Karpas-422 (cell line): ENCODE results near the gene YDJC. TPM values are rescaled to one million over a fixed set of nuclear protein-coding genes. Genes with fewer than 3 reads are reported as not detected.
"Not testable (repeated sequence)": the region's sequence is repeated elsewhere in the genome, so short reads cannot be mapped to it uniquely, and the experiment has no call there.

Experiments
- DNase-seq: peaks from one replicate; pipeline ENCODE4 v3.0.0-alpha.2; 2015
- H2AFZ ChIP-seq: fragments of 200-600 bp; sonication (generic); 2 replicates; pipeline ENCODE4 v1.6.1; 2014; ENCODE audit warnings: antibody characterized with exemption, low read length, mixed read lengths
- H3K27ac ChIP-seq: fragments of 200-600 bp; sonication (generic); 2 replicates; pipeline ENCODE4 v1.5.1; 2014; ENCODE audit warnings: mild to moderate bottlenecking, low read length, moderate library complexity
- H3K27me3 ChIP-seq: fragments of 200-600 bp; sonication (generic); 2 replicates; pipeline ENCODE4 v1.6.1; 2014; ENCODE audit warnings: low read length, mixed read lengths
- H3K36me3 ChIP-seq: fragments of 200-600 bp; sonication (generic); 2 replicates; pipeline ENCODE4 v1.6.1; 2014; ENCODE audit warnings: low read length, mixed read lengths; ENCODE audit not compliant: insufficient read depth
- H3K4me1 ChIP-seq: fragments of 200-600 bp; sonication (generic); 2 replicates; pipeline ENCODE4 v1.6.1; 2014; ENCODE audit warnings: mild to moderate bottlenecking, low read length, mixed read lengths
- H3K4me2 ChIP-seq: fragments of 200-600 bp; sonication (generic); 2 replicates; pipeline ENCODE4 v1.6.1; 2014; ENCODE audit warnings: low read length, low read depth, mild to moderate bottlenecking; ENCODE audit not compliant: poor library complexity, severe bottlenecking
- H3K4me3 ChIP-seq: fragments of 200-600 bp; sonication (generic); 2 replicates; pipeline ENCODE4 v1.5.1; 2014; ENCODE audit warnings: mild to moderate bottlenecking, antibody characterized with exemption, low read length, mixed read lengths
- H3K79me2 ChIP-seq: fragments of 200-600 bp; sonication (generic); 2 replicates; pipeline ENCODE4 v1.6.1; 2014; ENCODE audit warnings: mild to moderate bottlenecking, low read length, mixed read lengths
- H3K9ac ChIP-seq: fragments of 200-600 bp; sonication (generic); 2 replicates; pipeline ENCODE4 v1.6.0; 2014; ENCODE audit warnings: low read length
- H3K9me2 ChIP-seq: fragments of 200-600 bp; sonication (generic), shearing (Covaris generic); replicated peaks from 2 replicates; pipeline ENCODE4 v1.6.0; 2014; ENCODE audit warnings: mild to moderate bottlenecking, low read length, moderate library complexity; ENCODE audit not compliant: insufficient read depth
- H3K9me3 ChIP-seq: fragments of 300-700, 200-600 bp; sonication (generic); 2 replicates; pipeline ENCODE4 v1.6.1; 2014; ENCODE audit warnings: low read length, mixed read lengths
- H4K20me1 ChIP-seq: fragments of 200-600 bp; sonication (generic); 2 replicates; pipeline ENCODE4 v1.6.1; 2014; ENCODE audit warnings: mild to moderate bottlenecking, antibody characterized with exemption, low read length, low read depth; ENCODE audit not compliant: insufficient read depth
- total RNA-seq: library from RNA; depleted of rRNA; stranded (reverse); fragments of >200 nt; shearing (Covaris generic); gene quantifications from 2 replicates; pipeline ENCODE4 v1.2.3, GENCODE V29; 2014; ENCODE audit warnings: low replicate concordance

Gene YDJC
- total RNA-seq, 1 experiment from 2014 or later, result 59.1 TPM

GRCh38 chr22:21611210-21611977 lies 18.4 kb downstream of the YDJC start:
- H3K36me3 ChIP-seq, result peaks cover 16% of the 10 kb centered on the region; the same call in 1 of the 2 replicates
- no peaks in the 10 kb centered on the region for H3K9me3 ChIP-seq
- peaks cover 14% of the 10 kb centered on the region; the same call in 1 of the 2 replicates for H4K20me1 ChIP-seq
- H2AFZ ChIP-seq, result no peak overlapping the region
- no peak overlapping the region for H3K4me3 ChIP-seq
- H3K79me2 ChIP-seq, result peaks cover 85% of the 10 kb centered on the region
- no peaks in the 10 kb centered on the region for H3K9me2 ChIP-seq
- DNase-seq, result no peak
- H3K27ac ChIP-seq, result no peak overlapping the region
- H3K9ac ChIP-seq, result no peak overlapping the region
- no peaks in the 10 kb centered on the region for H3K27me3 ChIP-seq
- H3K4me2 ChIP-seq, result no peak overlapping the region
- H3K4me1 ChIP-seq, result peaks cover 13% of the 10 kb centered on the region

- peaks cover 18% of the 10 kb centered on the region; the same call in 1 of the 2 replicates for H4K20me1 ChIP-seq
- H3K79me2 ChIP-seq, result peaks cover 90% of the 10 kb centered on the region
- H3K36me3 ChIP-seq, result peaks cover 16% of the 10 kb centered on the region; the same call in 1 of the 2 replicates
Observed at GRCh38 chr22:21609556-21610157, 20.2 kb downstream of the YDJC start.

GRCh38 chr22:21606775-21607174 lies 23.0 kb downstream of the YDJC start:
- no peak overlapping the region for H3K4me3 ChIP-seq
- H3K4me1 ChIP-seq, result peaks cover 16% of the 10 kb centered on the region
- no peaks in the 10 kb centered on the region for H3K9me2 ChIP-seq
- no peak overlapping the region for H3K4me2 ChIP-seq
- no peaks in the 10 kb centered on the region for H3K27me3 ChIP-seq
- peaks cover 21% of the 10 kb centered on the region for H4K20me1 ChIP-seq
- peaks cover 2% of the 10 kb centered on the region; the same call in 1 of the 2 replicates for H3K36me3 ChIP-seq
- peaks cover 89% of the 10 kb centered on the region for H3K79me2 ChIP-seq
- no peak overlapping the region for H3K27ac ChIP-seq
- no peaks in the 10 kb centered on the region for H3K9me3 ChIP-seq
- H2AFZ ChIP-seq, result no peak overlapping the region
- DNase-seq, result no peak
- H3K9ac ChIP-seq, result no peak overlapping the region

More at GRCh38 chr22:21609556-21610157, 20.2 kb downstream of the YDJC start:
- not testable (repeated sequence) for H2AFZ ChIP-seq, H3K4me2 ChIP-seq, H3K9me3 ChIP-seq, H3K9me2 ChIP-seq, H3K9ac ChIP-seq, H3K27ac ChIP-seq, H3K4me3 ChIP-seq, DNase-seq, H3K27me3 ChIP-seq
- peaks cover 13% of the 10 kb centered on the region for H3K4me1 ChIP-seq

DNA sequence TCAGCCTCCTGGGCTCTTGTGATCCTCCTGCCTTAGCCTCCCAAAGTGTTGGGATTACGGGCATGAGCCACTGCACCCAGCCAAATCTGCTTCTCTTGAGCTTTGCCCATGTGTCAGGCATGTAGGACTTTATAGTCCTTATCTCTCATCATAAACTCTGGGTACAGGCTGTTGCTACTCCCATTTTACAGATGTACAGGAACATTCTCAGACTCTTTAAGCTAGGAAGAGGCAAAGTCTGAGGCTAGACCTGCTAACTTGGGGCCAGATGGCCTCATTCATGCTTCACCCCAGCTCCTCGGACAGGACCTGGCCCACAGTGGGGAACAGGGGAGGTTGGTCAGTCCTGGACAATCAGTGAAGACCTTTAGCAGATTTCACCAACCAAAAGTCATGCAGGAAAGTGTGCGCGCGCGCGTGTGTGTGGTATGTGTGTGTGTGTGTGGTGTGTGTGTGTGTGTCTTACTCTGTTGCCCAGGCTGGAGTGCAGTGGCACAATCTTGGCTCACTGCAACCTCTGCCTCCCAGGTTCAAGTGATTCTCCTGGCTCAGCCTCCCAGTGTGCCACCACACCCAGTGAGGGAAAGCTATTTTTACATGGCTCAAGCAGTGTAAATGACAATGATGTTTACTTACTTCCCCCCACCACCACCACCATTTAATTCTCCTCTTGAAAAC lies 23.8 kb downstream of the YDJC start:
- H3K4me1 ChIP-seq, result peaks cover 16% of the 10 kb centered on the region
- H3K9me2 ChIP-seq, result no peaks in the 10 kb centered on the region
- DNase-seq, result no peak
- H3K27ac ChIP-seq, result no peak overlapping the region
- no peaks in the 10 kb centered on the region for H3K27me3 ChIP-seq
- H3K9me3 ChIP-seq, result no peaks in the 10 kb centered on the region
- H2AFZ ChIP-seq, result no peak overlapping the region
- H3K4me3 ChIP-seq, result no peak overlapping the region
- H3K4me2 ChIP-seq, result no peak overlapping the region
- peaks cover 21% of the 10 kb centered on the region for H4K20me1 ChIP-seq
- H3K79me2 ChIP-seq, result peaks cover 87% of the 10 kb centered on the region
- no peaks in the 10 kb centered on the region; the same call in 1 of the 2 replicates for H3K36me3 ChIP-seq
- H3K9ac ChIP-seq, result no peak overlapping the region

DNA sequence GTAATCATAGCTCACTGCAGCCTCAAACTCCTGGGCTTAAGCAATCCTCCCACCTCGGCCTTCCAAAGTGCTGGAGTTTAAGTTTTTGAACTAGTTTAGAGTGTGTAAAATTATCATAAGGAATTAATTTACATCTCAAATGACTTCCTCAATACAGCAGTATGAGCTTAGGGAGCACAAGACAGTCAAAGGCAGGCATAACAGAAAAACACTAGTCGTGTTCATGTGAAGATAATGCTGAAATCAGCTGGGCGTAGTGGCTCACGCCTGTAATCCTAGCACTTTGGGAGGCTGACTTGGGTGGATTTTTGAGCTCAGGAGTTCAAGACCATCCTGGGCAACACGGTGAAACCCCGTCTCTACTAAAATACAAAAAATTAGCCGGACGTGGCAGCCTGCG lies 25.8 kb downstream of the YDJC start:
- no peaks in the 10 kb centered on the region for H3K9me2 ChIP-seq
- H3K27me3 ChIP-seq, result no peaks in the 10 kb centered on the region
- no peak overlapping the region for H3K4me3 ChIP-seq
- H3K4me2 ChIP-seq, result no peak overlapping the region
- H4K20me1 ChIP-seq, result peaks cover 29% of the 10 kb centered on the region
- H3K27ac ChIP-seq, result no peak overlapping the region
- H3K9me3 ChIP-seq, result no peaks in the 10 kb centered on the region
- H3K79me2 ChIP-seq, result peaks cover 90% of the 10 kb centered on the region
- H3K36me3 ChIP-seq, result no peaks in the 10 kb centered on the region
- H3K9ac ChIP-seq, result no peak overlapping the region
- peaks cover 16% of the 10 kb centered on the region for H3K4me1 ChIP-seq
- DNase-seq, result peak; percentile 46
- H2AFZ ChIP-seq, result no peak overlapping the region

- no peaks in the 10 kb centered on the region for H3K27me3 ChIP-seq
- no peak overlapping the region for H3K4me3 ChIP-seq
- no peak overlapping the region for H3K4me2 ChIP-seq
- no peak overlapping the region for H2AFZ ChIP-seq
- H4K20me1 ChIP-seq, result peaks cover 33% of the 10 kb centered on the region
- no peak for DNase-seq
- no peaks in the 10 kb centered on the region for H3K9me2 ChIP-seq
- H3K27ac ChIP-seq, result no peak overlapping the region
- H3K36me3 ChIP-seq, result no peaks in the 10 kb centered on the region
- H3K9ac ChIP-seq, result no peak overlapping the region
- peaks cover 16% of the 10 kb centered on the region for H3K4me1 ChIP-seq
- H3K79me2 ChIP-seq, result peaks cover 90% of the 10 kb centered on the region
- no peaks in the 10 kb centered on the region for H3K9me3 ChIP-seq
Observed at GRCh38 chr22:21602579-21602978, 27.2 kb downstream of the YDJC start.

GRCh38 chr22:21599053-21599893 lies 30.5 kb downstream of the YDJC start:
- peaks cover 22% of the 10 kb centered on the region for H4K20me1 ChIP-seq
- no peak overlapping the region for H3K4me2 ChIP-seq
- no peak overlapping the region for H3K4me3 ChIP-seq
- no peaks in the 10 kb centered on the region for H3K27me3 ChIP-seq
- H3K79me2 ChIP-seq, result peaks cover 91% of the 10 kb centered on the region
- no peak overlapping the region for H2AFZ ChIP-seq
- H3K9me2 ChIP-seq, result no peaks in the 10 kb centered on the region
- peaks cover 15% of the 10 kb centered on the region for H3K36me3 ChIP-seq
- H3K9ac ChIP-seq, result no peak overlapping the region
- no peak for DNase-seq
- H3K4me1 ChIP-seq, result peaks cover 16% of the 10 kb centered on the region
- H3K9me3 ChIP-seq, result no peaks in the 10 kb centered on the region
- no peak overlapping the region for H3K27ac ChIP-seq
